Measurements from ENCODE around the gene STRN4. TPM values are rescaled to one million over a fixed set of nuclear protein-coding genes. Genes with fewer than 3 reads are reported as not detected.

Gene STRN4
- total and polyA plus RNA-seq, 9 of the 15 experiments (the other 6 are each of a cell fraction or from before 2014, with no cell fraction given) = 0.62 to 83.7 (median 36.9) TPM

DNA sequence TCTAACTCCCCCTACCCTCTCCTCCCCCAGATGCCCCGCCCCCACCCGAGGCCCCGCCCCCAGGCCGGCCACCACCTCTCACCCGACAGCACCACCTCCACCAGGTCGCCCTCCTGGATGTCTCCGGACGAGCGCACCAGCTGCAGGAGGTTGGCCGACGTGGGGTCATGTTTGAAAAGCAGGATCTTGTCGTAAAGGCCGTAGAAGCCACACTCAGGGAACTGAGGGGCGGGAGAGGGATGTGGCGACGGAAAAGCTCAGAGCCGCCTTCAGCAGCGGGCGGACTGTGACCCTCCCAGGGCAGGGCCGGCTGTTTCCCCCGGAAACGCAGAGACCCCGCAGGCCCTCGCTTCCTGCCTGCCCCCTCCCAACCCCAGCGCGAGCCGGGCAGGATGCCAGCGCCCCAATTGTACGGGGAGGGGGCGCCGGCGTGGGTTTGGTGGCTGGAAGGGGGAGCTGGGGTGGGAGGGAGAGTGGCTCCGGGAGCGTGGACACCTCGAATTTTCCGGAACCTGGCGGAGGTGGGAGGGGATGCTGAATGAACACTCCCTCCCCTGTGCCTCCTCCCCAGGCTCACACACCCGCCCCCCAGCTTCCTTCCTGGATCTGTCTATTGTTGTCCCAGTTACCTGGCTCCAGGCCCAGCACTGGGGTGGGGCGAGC lies 32.3 kb downstream of the STRN4 start (continued):
- 0 out of 2 replicates have a peak, but pooled peaks have one; percentile 81 for TF ChIP-seq PTBP1 (IDR thresholded peaks at IDR 0.05; ENCODE audit: low read depth, low read length)
- TF ChIP-seq NFIC (IDR thresholded peaks at IDR 0.05) = peak; percentile 81
- TF ChIP-seq, protein P1, sequence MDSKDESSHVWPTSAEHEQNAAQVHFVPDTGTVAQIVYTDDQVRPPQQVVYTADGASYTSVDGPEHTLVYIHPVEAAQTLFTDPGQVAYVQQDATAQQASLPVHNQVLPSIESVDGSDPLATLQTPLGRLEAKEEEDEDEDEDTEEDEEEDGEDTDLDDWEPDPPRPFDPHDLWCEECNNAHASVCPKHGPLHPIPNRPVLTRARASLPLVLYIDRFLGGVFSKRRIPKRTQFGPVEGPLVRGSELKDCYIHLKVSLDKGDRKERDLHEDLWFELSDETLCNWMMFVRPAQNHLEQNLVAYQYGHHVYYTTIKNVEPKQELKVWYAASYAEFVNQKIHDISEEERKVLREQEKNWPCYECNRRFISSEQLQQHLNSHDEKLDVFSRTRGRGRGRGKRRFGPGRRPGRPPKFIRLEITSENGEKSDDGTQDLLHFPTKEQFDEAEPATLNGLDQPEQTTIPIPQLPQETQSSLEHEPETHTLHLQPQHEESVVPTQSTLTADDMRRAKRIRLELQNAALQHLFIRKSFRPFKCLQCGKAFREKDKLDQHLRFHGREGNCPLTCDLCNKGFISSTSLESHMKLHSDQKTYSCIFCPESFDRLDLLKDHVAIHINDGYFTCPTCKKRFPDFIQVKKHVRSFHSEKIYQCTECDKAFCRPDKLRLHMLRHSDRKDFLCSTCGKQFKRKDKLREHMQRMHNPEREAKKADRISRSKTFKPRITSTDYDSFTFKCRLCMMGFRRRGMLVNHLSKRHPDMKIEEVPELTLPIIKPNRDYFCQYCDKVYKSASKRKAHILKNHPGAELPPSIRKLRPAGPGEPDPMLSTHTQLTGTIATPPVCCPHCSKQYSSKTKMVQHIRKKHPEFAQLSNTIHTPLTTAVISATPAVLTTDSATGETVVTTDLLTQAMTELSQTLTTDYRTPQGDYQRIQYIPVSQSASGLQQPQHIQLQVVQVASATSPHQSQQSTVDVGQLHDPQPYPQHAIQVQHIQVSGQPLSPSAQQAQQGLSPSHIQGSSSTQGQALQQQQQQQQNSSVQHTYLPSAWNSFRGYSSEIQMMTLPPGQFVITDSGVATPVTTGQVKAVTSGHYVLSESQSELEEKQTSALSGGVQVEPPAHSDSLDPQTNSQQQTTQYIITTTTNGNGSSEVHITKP (IDR thresholded peaks at IDR 0.05; ENCODE audit: partially characterized antibody) = peak; percentile 62
- no peak for TF ChIP-seq ZNF584 (CRISPR knock-in tag; IDR thresholded peaks at IDR 0.05; ENCODE audit: low read depth)
- no peak for TF ChIP-seq BRD9 (IDR thresholded peaks at IDR 0.05; ENCODE audit: low read depth, partially characterized antibody)
- TF ChIP-seq, protein P2, sequence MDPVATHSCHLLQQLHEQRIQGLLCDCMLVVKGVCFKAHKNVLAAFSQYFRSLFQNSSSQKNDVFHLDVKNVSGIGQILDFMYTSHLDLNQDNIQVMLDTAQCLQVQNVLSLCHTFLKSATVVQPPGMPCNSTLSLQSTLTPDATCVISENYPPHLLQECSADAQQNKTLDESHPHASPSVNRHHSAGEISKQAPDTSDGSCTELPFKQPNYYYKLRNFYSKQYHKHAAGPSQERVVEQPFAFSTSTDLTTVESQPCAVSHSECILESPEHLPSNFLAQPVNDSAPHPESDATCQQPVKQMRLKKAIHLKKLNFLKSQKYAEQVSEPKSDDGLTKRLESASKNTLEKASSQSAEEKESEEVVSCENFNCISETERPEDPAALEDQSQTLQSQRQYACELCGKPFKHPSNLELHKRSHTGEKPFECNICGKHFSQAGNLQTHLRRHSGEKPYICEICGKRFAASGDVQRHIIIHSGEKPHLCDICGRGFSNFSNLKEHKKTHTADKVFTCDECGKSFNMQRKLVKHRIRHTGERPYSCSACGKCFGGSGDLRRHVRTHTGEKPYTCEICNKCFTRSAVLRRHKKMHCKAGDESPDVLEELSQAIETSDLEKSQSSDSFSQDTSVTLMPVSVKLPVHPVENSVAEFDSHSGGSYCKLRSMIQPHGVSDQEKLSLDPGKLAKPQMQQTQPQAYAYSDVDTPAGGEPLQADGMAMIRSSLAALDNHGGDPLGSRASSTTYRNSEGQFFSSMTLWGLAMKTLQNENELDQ (CRISPR knock-in tag; IDR thresholded peaks at IDR 0.05; ENCODE audit: borderline replicate concordance) = no peak
- TF ChIP-seq, protein P3, sequence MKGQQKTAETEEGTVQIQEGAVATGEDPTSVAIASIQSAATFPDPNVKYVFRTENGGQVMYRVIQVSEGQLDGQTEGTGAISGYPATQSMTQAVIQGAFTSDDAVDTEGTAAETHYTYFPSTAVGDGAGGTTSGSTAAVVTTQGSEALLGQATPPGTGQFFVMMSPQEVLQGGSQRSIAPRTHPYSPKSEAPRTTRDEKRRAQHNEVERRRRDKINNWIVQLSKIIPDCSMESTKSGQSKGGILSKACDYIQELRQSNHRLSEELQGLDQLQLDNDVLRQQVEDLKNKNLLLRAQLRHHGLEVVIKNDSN (CRISPR knock-in tag; IDR thresholded peaks at IDR 0.05) = no peak
- TF ChIP-seq, protein P4, sequence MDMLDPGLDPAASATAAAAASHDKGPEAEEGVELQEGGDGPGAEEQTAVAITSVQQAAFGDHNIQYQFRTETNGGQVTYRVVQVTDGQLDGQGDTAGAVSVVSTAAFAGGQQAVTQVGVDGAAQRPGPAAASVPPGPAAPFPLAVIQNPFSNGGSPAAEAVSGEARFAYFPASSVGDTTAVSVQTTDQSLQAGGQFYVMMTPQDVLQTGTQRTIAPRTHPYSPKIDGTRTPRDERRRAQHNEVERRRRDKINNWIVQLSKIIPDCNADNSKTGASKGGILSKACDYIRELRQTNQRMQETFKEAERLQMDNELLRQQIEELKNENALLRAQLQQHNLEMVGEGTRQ (CRISPR knock-in tag; IDR thresholded peaks at IDR 0.05) = no peak
- 0 out of 2 replicates have a peak, but pooled peaks have one; percentile 5 for TF ChIP-seq EGR1 (conservative IDR thresholded peaks at IDR 0.05)
- TF ChIP-seq BACH1 (tag; IDR thresholded peaks at IDR 0.05) = no peak
- peak; percentile 36 for TF ChIP-seq DACH1 (IDR thresholded peaks at IDR 0.05; ENCODE audit: partially characterized antibody)
- TF ChIP-seq NR2C2 (CRISPR knock-in tag; IDR thresholded peaks at IDR 0.05) = no peak
- TF ChIP-seq NR2C2 (tag; IDR thresholded peaks at IDR 0.05) = peak; percentile 74; the same call in 1 of the 2 replicates
- TF ChIP-seq COPS2 (conservative IDR thresholded peaks at IDR 0.05) = no peak
- peak; percentile 55 for TF ChIP-seq RBFOX2 (IDR thresholded peaks at IDR 0.05; ENCODE audit: low read depth, low read length)
- TF ChIP-seq ZBED1 (IDR thresholded peaks at IDR 0.05) = no peak
- TF ChIP-seq RAD51 (IDR thresholded peaks at IDR 0.05; ENCODE audit: borderline replicate concordance, low read depth) = no peak
